NCI-H2227 treated with DMSO at 0.1 percent for 48 hours (cell line): ENCODE results near the gene KRTAP10-3.
A peak's percentile ranks its signal among the peaks of the same experiment; 100 is the strongest.
"Not testable (repeated sequence)": the region's sequence is repeated elsewhere in the genome, so short reads cannot be mapped to it uniquely, and the experiment has no call there.

ENCODE experiments used
- DNase-seq: peaks from one replicate; lab custom pipeline; 2025; lab: John Stamatoyannopoulos, UW

KRTAP10-3 gene

GRCh38 chr21:44558695-44559094 lies at the start of gene KRTAP10-3:
TSS of gene KRTAP10-3 (minus strand) at chr21:44558795. CDS start at chr21:44558715, 80 bp downstream.
- no peak for DNase-seq

GRCh38 chr21:44606495-44606894 lies 47.9 kb upstream of the KRTAP10-3 start:
- no peak for DNase-seq

GRCh38 chr21:44603911-44604310 lies 45.3 kb upstream of the KRTAP10-3 start:
- DNase-seq = no peak

- DNase-seq = no peak
Measured at GRCh38 chr21:44603109-44603875, 44.7 kb upstream of the KRTAP10-3 start.

GRCh38 chr21:44602463-44602850 lies 43.9 kb upstream of the KRTAP10-3 start:
- no peak for DNase-seq

GRCh38 chr21:44601596-44602462 lies 43.2 kb upstream of the KRTAP10-3 start:
- DNase-seq = no peak

- DNase-seq = not testable (repeated sequence)
Measured at GRCh38 chr21:44601091-44601490, 42.5 kb upstream of the KRTAP10-3 start.

- not testable (repeated sequence) for DNase-seq
Measured at GRCh38 chr21:44600118-44600978, 41.8 kb upstream of the KRTAP10-3 start, which contains the start of gene KRTAP10-7. TSS of gene KRTAP10-7 (plus strand) at chr21:44600597. CDS start at chr21:44600622, 25 bp downstream.

GRCh38 chr21:44599264-44600029 lies 40.9 kb upstream of the KRTAP10-3 start:
- DNase-seq = no peak

GRCh38 chr21:44598061-44598460 lies 39.5 kb upstream of the KRTAP10-3 start:
- peak; percentile 25 for DNase-seq

GRCh38 chr21:44596068-44596725 lies 37.6 kb upstream of the KRTAP10-3 start:
- DNase-seq = no peak

- DNase-seq = no peak
Measured at GRCh38 chr21:44595524-44595923, 36.9 kb upstream of the KRTAP10-3 start.

- no peak for DNase-seq
Measured at GRCh38 chr21:44594406-44594916, 35.9 kb upstream of the KRTAP10-3 start.

GRCh38 chr21:44593598-44594405 lies 35.2 kb upstream of the KRTAP10-3 start:
- DNase-seq = no peak

- no peak for DNase-seq
Measured at GRCh38 chr21:44592446-44593311, 34.1 kb upstream of the KRTAP10-3 start, which contains the start of gene KRTAP10-6. TSS of gene KRTAP10-6 (minus strand) at chr21:44592505. CDS start at chr21:44592484, 21 bp downstream.

GRCh38 chr21:44591801-44592130 lies 33.2 kb upstream of the KRTAP10-3 start:
- DNase-seq = not testable (repeated sequence)

GRCh38 chr21:44590897-44591800 lies 32.6 kb upstream of the KRTAP10-3 start:
- not testable (repeated sequence) for DNase-seq
